Activated gamma-delta T cell (primary cell): Measurements from ENCODE around the gene NBEAL2.

Source experiments
- DNase-seq: peaks from one replicate; lab custom pipeline; 2025; lab: John Stamatoyannopoulos, UW
- total RNA-seq, 2 donors: gene quantifications; one replicate each; lab custom pipeline; 2026; lab: John Stamatoyannopoulos, UW

NBEAL2 gene
- total RNA-seq, result 386 to 610 reads per million in 2 donors

- peak; percentile 97 for DNase-seq
Observed at GRCh38 chr3:46978985-46979944, at the start of gene NBEAL2. Gene NBEAL2 (plus strand): TSS chr3:46979666. CDS start chr3:46979862, 196 bp downstream.

- DNase-seq, result no peak
Observed at GRCh38 chr3:46930166-46930944, 49.1 kb upstream of the NBEAL2 start.

GRCh38 chr3:46930945-46931403 lies 48.5 kb upstream of the NBEAL2 start:
- DNase-seq, result no peak

- DNase-seq, result no peak
Observed at GRCh38 chr3:46931631-46932331, 47.7 kb upstream of the NBEAL2 start.

GRCh38 chr3:46932455-46933225 lies 46.8 kb upstream of the NBEAL2 start:
- DNase-seq, result no peak

GRCh38 chr3:46933261-46933660 lies 46.2 kb upstream of the NBEAL2 start:
- no peak for DNase-seq

- DNase-seq, result no peak
Observed at GRCh38 chr3:46934072-46934471, 45.4 kb upstream of the NBEAL2 start.

- no peak for DNase-seq
Observed at GRCh38 chr3:46934498-46935167, 44.8 kb upstream of the NBEAL2 start.

- no peak for DNase-seq
Observed at GRCh38 chr3:46935168-46935858, 44.2 kb upstream of the NBEAL2 start.

GRCh38 chr3:46935989-46936558 lies 43.4 kb upstream of the NBEAL2 start:
- no peak for DNase-seq

- no peak for DNase-seq
Observed at GRCh38 chr3:46936733-46937250, 42.7 kb upstream of the NBEAL2 start.

GRCh38 chr3:46938118-46938517 lies 41.3 kb upstream of the NBEAL2 start:
- no peak for DNase-seq

- DNase-seq, result no peak
Observed at GRCh38 chr3:46939578-46940445, 39.7 kb upstream of the NBEAL2 start.

- no peak for DNase-seq
Observed at GRCh38 chr3:46942076-46942475, 37.4 kb upstream of the NBEAL2 start.

GRCh38 chr3:46942481-46943236 lies 36.8 kb upstream of the NBEAL2 start:
- no peak for DNase-seq

GRCh38 chr3:46943237-46944187 lies 36.0 kb upstream of the NBEAL2 start:
- no peak for DNase-seq
